GM19351 (cell line): ENCODE measurements around the gene PF4V1.

ENCODE experiments used
- ATAC-seq: cut with Tn5 transposase; IDR thresholded peaks from one replicate; pipeline ENCODE4 v1.9.1; 2021; ENCODE audit warnings: mild to moderate bottlenecking, moderate library complexity; ENCODE audit not compliant: unreplicated experiment

PF4V1 gene, protein sequence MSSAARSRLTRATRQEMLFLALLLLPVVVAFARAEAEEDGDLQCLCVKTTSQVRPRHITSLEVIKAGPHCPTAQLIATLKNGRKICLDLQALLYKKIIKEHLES

DNA sequence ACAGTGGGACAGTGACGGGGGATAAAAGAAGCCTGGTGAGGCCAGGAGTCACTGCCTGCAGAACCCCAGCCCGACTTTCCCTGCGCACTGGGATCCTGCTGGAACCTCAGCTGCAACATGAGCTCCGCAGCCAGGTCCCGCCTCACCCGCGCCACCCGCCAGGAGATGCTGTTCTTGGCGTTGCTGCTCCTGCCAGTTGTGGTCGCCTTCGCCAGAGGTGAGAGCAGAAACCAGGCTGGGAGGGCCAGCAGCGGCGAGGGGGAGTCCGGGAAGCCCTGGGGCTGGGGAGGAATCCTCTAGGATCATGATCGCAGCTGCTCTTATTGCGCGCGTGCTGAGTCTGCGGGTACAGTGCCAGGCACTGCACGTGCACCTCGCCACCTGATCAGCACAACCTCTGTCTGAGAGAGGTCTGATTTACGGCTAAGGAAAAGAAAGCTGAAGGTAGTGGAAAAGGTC lies at the start of gene PF4V1:
Gene PF4V1 (plus strand): TSS at position 51 of the 459 bp plus-strand sequence. CDS start 67 bp downstream, at position 118.
- no peak for ATAC-seq

DNA sequence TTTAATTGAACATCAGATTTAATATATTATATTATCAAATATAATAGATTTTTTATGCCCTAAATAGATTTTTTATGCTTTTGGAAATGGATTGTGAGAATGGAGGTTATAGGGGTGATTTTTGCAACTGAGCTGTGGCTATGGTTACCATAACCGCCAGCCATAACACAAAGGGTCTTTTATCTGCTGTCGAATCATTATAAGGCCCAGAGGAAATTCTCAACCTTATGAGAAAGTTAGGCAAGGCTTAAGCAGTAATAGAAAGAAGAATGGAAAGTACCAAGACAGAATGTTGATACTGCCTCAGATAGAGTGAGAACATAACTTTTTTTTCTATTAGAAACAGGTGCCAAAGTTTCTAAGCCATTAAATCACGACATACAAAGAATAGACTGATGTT lies 42.9 kb upstream of the PF4V1 start:
- no peak for ATAC-seq

DNA sequence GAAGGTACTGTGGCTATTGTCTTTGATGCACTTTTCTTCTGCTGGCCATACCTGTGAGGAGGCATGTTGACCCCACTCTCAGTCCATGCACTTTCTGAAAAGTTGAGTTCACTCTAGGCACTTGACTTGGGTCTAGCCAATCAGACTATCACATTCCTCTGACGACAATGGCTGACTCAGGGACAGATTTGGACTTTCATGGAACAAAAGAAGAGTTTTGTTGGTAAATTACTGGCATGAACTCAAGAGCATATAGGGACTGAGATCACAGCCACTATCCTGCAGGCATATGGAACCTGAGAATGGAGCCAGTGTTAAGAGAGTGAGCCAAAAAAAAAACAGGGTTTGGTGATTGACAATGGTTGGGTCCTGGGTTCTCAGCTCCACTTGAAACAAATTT lies 41.3 kb upstream of the PF4V1 start:
- ATAC-seq, result no peak

DNA sequence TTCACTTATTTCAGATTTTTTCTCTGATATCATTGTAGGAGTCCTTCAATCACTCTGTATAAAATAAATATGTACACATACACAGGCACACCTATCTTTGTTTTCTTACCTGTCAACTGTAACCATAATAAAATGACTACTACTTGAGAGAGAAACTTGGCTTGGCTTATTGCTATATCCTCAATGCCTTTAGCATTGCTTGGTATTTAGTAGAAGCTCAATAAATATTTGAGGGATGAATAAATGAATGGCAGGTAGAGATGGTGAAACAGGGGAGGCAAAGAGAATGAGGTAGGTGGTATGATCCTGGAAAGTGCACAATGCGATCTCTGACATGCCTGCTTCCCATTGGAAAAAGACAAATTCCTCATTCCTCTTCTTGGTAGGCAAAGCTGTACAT lies 38.4 kb upstream of the PF4V1 start:
- ATAC-seq, result no peak

DNA sequence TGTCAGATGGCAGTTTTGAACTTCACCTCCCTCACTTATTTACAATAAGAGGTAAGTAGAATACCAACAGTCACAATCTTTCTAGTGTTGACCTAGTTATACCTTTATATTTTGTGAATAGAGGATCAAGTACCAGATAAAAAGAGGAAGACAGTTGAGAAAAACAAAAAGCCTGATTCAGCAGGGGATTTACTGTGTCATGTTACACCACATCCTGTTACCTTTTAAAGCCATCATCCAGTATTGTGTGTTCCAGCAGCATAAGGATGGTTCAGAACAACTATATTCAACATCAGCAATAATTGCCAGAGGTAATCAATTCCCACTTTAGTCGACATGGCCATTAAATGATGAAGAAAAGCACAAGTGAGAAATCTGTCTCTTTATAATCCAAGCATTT lies 38.0 kb upstream of the PF4V1 start:
- no peak for ATAC-seq

DNA sequence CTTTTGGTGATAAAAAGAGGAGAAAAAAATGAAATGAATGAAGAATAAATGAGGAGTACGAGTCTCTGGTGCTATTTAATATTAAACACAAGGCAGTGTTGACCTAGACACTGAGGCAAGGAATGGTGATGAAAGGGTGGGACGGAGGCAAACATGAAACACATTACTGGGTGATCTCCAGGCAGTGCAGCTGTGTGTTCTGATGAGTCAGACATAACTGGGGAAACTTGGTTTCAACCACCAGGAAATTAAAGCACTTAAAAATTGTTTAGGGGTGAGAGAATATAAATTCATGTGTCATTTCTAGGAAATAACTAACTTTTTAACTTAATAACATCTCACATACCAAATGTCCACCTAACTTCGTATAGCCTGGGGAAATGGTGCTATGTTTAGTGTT lies 36.3 kb upstream of the PF4V1 start:
- no peak for ATAC-seq

DNA sequence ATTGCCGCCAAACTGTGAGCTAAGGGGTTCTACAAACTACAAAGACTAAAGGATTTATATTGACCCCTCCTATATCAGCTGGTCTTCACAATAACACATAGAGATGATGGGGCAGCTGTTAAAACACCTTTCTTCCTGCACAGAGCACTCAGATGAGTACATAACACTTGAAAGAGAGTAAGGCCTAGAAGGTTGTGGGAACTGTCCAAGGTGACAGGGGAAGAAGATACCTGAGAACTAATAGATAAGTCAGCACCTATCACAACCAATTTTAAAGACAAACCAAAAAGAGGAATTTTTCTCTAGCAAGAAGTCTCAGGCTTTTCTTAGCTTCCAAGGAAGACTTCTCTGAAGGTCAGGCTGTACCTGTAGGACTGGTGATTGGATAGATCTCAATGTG lies 35.8 kb upstream of the PF4V1 start:
- no peak for ATAC-seq

DNA sequence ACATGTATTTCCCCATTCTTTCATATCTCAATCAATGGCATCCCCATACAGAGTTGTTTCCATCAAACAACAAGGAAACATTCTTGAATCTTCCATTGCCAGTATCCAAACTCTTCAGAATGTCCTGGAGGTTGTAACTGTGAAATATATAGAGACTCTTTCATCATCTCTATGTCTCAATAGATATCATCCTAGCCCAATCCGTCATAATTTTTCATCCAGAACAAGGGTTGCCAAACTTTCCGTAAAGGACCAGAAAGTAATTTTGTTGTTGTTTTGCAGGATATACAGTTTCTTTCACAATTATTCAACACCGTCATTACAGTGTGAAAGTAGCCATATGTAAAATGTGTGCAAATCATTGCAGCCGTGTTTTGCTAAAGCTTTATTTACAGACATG lies 31.8 kb upstream of the PF4V1 start:
- ATAC-seq, result no peak

DNA sequence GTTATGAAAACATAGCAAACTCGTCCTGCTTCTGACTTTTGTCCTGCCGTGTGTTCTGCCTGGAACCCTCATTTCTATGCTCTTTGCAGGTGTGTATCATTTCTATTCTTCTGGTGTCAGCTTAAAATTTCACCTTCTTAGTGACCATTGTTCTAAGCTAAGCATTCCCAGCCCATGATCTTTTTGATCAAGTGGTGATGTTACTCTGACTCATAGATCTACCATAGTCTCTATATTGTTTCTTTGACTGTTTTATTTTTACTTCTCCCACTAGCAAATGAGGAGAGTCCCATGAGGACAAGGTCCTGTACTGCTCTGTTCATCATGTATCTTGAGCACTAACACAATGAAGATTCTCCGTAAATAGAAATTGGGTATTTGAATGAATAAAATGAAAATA lies 30.7 kb upstream of the PF4V1 start:
- ATAC-seq, result no peak

DNA sequence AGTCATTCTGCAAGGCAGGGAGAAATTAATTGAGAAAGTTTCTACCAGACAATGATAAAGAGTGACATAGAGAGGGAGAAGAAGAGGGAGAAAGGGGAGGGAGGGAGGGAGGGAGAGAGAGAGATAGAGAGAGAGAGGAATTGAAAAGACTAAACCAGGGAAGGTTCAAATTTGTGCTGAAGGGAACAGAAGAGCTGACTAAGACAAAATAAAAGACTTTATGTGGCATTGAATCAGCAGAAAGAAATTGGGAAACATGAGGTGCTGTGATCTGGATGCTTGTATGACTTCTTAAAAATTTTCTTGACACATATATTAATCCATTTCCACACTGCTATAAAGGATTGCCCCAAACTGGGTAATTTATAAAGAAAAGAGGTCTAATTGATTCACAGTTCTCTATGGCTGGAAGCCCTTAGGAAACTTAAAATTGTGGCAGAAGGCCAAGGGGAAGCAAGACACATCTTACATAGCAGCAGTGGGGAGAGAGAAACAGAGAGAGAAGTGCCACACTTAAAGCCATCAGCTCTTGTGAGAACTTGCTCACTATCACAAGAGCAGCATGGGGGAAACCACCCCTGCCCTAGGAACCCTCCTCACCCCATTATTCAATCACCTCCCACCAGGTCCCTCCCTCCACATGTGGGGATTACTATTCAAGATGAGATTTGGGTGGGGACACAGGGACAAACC lies 30.1 kb upstream of the PF4V1 start:
- ATAC-seq, result no peak

DNA sequence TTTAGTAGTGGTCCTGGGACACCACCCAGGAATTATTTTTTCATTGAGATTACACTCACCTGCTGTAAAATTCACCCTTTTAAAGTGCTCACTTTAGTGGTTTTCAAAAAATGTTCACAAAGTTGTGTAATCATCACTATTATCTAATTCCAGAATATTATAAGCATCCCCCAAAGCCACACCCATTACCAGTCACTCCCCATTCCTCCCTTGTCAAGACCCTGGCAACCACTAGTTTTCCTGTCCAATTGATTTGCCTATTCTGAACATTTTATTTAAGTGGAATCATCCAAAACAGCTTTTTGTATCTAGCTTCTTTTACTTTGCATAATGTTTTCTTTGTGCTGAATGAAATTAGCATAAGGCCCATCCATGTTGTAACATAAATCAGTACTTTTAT lies 29.3 kb upstream of the PF4V1 start:
- ATAC-seq, result no peak

DNA sequence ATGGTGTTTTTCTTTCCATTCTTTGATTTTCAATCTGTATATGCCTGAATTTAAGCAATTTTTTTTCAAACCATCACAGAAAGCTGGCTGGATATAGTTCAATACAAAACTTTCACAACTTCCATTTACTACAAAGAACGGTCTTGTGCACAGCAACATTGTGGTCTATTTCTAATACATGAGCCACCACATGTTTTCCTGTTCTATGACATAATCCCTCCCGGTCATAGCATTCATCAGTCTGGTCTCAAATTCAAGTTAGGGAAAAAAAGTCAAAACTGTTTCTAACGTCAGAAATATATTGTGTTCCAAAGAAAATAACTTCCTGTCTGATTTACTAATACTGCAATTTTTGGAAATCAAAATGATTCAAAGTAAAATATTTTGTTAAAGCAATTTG lies 24.1 kb upstream of the PF4V1 start:
- no peak for ATAC-seq

DNA sequence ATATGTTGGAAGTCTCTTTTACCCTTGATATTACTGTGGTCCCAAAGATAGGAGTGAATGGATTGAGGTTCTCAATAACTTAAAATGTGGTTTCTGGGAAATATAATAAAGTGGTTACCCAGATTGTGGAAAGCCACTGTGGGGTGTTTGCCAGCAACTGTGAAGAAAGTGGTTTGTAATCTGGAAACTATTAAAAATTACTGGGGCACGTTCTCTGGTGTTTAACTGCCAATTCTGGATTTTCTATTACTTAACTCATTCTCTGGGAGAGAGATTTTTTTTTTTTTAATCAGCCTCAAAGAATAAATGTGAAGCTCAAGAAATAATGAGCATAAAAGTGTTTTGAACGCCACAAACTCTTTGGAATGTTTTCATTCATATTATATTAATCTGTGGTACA lies 21.5 kb upstream of the PF4V1 start:
- ATAC-seq, result no peak

DNA sequence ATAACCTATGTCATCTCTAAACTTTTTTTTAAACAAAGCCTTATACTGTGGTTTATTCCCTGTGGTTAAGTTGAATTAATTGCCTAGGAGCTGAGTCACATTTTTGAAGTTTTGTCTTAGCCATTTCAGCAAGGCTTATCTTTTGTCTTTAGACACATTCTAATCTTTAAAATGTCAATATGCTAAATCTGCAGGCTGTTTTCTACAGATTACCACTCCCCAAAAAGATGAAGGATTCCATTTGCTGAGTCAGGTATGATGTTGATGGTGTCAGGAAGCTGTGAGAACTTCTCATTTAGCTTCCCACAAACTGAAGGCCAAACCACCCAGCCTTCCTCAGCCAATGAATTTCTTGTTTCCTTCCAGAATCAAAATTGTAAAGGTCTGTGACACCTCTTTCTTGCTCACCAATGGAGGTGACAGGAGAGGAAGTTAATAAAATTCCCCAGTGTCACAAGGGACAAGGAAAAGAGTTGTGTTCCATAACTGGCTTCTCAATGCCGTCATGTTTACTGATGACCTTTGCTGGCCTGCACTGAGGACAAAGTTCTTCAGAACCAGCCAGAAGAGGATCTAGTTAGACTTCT lies 20.4 kb upstream of the PF4V1 start:
- no peak for ATAC-seq

DNA sequence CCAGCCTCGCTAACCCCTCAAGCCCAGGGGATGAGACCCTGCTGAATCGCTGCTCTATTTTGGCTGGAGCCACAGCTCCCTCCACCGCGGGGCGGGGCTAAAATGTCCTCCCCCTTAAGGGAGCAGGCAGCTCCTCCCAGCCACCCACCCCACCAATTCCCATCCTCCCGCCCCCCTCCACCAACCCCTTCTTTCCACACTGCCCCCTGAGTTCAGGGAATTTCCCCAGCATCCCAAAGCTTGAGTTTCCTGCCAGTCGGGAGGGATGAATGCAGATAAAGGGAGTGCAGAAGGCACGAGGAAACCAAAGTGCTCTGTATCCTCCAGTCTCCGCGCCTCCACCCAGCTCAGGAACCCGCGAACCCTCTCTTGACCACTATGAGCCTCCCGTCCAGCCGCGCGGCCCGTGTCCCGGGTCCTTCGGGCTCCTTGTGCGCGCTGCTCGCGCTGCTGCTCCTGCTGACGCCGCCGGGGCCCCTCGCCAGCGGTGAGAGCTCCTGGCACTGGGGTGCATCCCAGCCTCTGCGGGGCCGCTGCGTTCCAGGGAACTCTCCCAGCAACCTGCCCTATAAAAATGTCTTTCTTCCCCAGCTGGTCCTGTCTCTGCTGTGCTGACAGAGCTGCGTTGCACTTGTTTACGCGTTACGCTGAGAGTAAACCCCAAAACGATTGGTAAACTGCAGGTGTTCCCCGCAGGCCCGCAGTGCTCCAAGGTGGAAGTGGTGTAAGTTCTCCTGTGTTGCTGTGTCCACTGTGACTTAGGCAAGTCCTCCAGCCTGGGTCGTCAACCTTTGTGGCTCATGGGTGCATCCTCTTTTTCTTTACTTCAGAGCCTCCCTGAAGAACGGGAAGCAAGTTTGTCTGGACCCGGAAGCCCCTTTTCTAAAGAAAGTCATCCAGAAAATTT lies 16.5 kb upstream of the PF4V1 start, which contains the start of gene CXCL6:
Gene CXCL6 (plus strand): TSS at position 306 of the 907 bp plus-strand sequence. CDS start 73 bp downstream, at position 379.
- no peak for ATAC-seq

DNA sequence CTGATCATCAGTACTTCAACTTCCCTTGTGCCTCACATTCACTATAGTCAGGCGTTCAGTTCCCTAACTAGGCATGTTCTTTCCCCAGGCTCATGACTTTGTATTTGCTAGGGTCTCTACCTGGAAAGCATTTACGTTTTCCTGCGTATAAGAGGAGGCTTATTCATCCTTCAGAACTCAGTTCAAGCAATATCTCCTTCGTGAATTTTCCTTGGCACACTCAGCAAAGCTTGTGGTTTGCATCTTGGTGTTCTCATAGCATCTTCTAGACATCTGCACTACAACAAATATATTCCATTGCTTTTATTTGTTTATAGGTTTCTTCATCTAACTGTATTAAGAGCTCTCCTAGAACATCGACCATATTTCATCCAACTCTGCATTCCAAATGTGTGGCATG lies 14.0 kb upstream of the PF4V1 start:
- no peak for ATAC-seq

DNA sequence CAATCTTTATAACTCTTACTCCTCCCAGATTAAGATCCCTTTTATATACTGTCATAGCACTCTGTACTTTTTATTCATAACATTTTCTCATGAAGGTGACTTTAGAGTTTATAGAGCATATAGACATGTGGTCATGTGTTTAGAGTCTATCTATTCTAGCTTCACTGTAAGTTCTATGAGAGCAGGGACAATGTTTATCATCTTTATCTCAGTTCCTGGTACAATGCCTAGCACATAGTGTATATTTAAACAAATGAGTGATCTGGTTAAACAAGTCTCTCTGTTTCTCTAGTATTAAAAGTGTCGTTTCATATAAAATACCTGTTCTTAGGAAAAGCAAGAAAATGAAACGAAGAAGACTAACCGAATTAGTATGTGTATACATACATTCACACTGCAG lies 13.4 kb upstream of the PF4V1 start:
- no peak for ATAC-seq

DNA sequence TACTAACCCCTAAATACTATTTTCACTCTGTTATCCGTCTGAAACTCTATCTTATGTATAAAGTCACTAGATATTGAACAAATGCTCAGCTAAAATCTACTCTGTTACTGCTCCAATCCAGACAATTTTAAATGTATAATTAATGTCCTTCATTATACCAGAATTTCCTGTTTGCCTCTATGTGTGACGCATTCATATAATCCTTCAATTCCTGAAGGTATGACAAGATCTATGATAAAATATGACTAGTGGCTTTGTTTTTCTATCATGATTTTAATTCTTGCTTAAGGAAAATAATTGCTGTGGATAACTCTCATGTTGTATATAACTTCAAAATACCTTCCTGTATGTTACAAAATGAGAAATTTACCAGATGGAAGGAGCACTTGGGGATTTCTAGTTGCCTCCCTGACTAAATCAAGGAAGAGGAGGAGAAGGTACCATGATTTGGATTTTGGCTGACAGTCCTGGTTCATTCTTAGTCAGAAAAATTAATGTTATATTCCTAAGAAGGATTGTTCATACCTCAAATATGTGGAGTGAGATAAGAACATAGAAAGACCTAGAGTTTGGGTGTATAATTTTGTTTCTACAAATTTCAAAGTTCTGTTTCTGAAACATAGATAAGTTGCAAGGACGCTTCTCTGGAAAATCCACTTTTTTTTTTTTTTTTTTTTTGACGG lies 11.7 kb upstream of the PF4V1 start:
- ATAC-seq, result no peak

DNA sequence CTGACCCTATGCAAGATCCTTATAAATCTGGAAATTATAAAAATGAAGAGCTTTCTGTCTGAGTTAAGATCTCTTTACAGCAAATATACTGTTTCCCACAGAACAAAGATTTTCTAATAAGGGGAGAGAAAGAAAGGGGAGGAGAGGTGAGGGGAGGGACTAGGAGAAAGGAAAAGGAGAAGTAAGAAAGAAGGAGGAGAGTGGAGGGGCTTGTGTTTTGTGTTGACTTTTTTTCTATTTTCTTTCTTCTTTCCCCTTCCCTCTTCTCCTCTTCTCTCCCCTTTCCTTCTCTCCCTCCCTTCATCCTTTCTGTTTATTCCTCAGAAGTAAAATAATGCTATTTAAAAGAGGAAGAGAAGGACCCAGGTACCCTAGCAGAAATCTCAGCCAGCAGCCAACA lies 10.4 kb upstream of the PF4V1 start:
- no peak for ATAC-seq

DNA sequence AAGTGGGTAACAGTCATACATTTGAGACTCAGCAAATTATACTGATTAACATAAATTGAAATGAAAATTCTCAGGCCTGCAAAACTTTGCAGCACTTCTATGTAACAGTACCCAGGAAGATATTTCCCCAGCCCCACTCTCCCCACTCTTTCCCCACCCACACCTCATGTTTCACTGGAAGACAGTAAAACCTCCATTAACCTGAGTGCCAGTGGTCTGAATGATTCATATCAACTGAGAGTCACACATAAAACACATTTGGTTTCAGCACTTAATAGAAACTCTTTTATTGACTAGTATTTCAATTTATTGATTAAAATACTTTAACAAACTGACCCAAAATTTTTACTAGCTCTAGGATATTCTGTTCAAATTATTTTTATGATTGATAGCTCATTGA lies 9.7 kb upstream of the PF4V1 start:
- no peak for ATAC-seq

DNA sequence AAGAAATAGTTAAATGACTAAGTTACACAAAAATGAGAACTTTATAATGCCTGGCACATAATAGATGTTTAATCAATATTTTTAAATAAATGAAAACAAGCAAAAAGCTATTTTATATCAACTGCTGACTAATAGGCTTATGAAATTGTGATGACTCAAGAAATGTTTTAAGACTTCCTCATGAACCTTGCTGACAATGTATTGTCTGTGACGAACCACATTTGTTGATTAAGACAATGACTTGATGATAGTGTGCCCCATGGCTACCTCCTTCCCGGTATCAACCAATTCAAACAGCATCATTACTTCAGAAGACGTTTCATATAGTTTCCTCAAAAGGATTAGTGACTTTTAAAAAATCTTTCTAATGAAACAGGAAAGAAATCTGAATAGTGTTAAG lies 8.8 kb upstream of the PF4V1 start:
- ATAC-seq, result no peak
